ENCODE measurements around the gene NMNAT3.

GRCh38 chr3:139617672-139618268, 60.0 kb downstream of the NMNAT3 start:
- TF ChIP-seq CTCF (IDR thresholded peaks at IDR 0.05): no peak
- TF ChIP-seq, protein P1, sequence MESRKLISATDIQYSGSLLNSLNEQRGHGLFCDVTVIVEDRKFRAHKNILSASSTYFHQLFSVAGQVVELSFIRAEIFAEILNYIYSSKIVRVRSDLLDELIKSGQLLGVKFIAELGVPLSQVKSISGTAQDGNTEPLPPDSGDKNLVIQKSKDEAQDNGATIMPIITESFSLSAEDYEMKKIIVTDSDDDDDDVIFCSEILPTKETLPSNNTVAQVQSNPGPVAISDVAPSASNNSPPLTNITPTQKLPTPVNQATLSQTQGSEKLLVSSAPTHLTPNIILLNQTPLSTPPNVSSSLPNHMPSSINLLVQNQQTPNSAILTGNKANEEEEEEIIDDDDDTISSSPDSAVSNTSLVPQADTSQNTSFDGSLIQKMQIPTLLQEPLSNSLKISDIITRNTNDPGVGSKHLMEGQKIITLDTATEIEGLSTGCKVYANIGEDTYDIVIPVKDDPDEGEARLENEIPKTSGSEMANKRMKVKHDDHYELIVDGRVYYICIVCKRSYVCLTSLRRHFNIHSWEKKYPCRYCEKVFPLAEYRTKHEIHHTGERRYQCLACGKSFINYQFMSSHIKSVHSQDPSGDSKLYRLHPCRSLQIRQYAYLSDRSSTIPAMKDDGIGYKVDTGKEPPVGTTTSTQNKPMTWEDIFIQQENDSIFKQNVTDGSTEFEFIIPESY (IDR thresholded peaks at IDR 0.05; ENCODE audit: borderline replicate concordance, low read depth): no peak
- no peak for TF ChIP-seq POLR2AphosphoS5 (IDR thresholded peaks at IDR 0.05; ENCODE audit: low read depth, low read length)
- TF ChIP-seq FOXJ3 (CRISPR knock-in tag; IDR thresholded peaks at IDR 0.05): no peak
- no peak for TF ChIP-seq USF1 (IDR thresholded peaks at IDR 0.05; ENCODE audit: borderline replicate concordance, low read depth)
- no peak for TF ChIP-seq TEAD4 (IDR thresholded peaks at IDR 0.05; ENCODE audit: borderline replicate concordance, insufficient read depth)
- no peak for TF ChIP-seq MXI1 (IDR thresholded peaks at IDR 0.05; ENCODE audit: low read depth, low read length)
- TF ChIP-seq RXRA (IDR thresholded peaks at IDR 0.05; ENCODE audit: borderline replicate concordance, low read depth): no peak
- no peak for TF ChIP-seq TAF1 (IDR thresholded peaks at IDR 0.05; ENCODE audit: borderline replicate concordance, low read depth, low read length)
- TF ChIP-seq MEF2A (IDR thresholded peaks at IDR 0.05; ENCODE audit: borderline replicate concordance, low read depth): no peak
- no peak for TF ChIP-seq REST (IDR thresholded peaks at IDR 0.05; ENCODE audit: low read depth, low read length)
- no peak for TF ChIP-seq TCF12 (IDR thresholded peaks at IDR 0.05)
- no peak for TF ChIP-seq RFX5 (IDR thresholded peaks at IDR 0.05; ENCODE audit: low read length)
